Tibial nerve (tissue), 4 donors: ENCODE results near the gene JPH2. TPM values are rescaled to one million over a fixed set of nuclear protein-coding genes. Genes with fewer than 3 reads are reported as not detected.

Source experiments
- DNase-seq, 2 donors: peaks; one replicate each; pipeline ENCODE4 v3.0.0-alpha.2; 2019; ENCODE audit warnings: low spot score in 2 of 2
- H3K27ac ChIP-seq, 4 donors: fragments of 200-600 bp; sonication (generic) in 3 of 4; one replicate each; pipeline ENCODE4 v1.5.1; 2017 to 2019; ENCODE audit warnings: mild to moderate bottlenecking in 1 of 4
- H3K27me3 ChIP-seq, 2 donors: fragments of 200-600 bp; sonication (generic) in 1 of 2; one replicate each; pipeline versions ENCODE4 v1.5.1 to v1.6.0; 2017 to 2019
- H3K36me3 ChIP-seq, 3 donors: fragments of 200-600 bp; sonication (generic); one replicate each; pipeline ENCODE4 v1.5.1; 2018 to 2019
- H3K4me1 ChIP-seq, 4 donors: fragments of 200-600 bp; sonication (generic) in 3 of 4; one replicate each; pipeline ENCODE4 v1.5.1; 2017 to 2019
- H3K4me3 ChIP-seq, 4 donors: fragments of 200-600 bp; sonication (generic) in 3 of 4; one replicate each; pipeline ENCODE4 v1.5.1; 2017 to 2019; ENCODE audit warnings: mild to moderate bottlenecking in 1 of 4, moderate library complexity in 1 of 4
- H3K9me3 ChIP-seq, 4 donors: fragments of 200-600 bp; sonication (generic) in 3 of 4; one replicate each; pipeline ENCODE4 v1.5.1; 2017 to 2019
- CTCF ChIP-seq, 5 experiments: fragments of 200-600 bp in 3 of 5; fragments of 450-650 bp in 2 of 5; sonication (generic) in 3 of 5; IDR thresholded peaks; one replicate each; pipeline ENCODE4 v1.5.1; 2016 to 2019; ENCODE audit warnings: antibody characterized with exemption in 5 of 5, mild to moderate bottlenecking in 3 of 5, moderate library complexity in 2 of 5
- EP300 ChIP-seq, 2 donors: sonication (generic); formaldehyde crosslinking; IDR thresholded peaks; one replicate each; pipeline ENCODE4 v1.6.1; 2017; ENCODE audit warnings: antibody characterized with exemption in 2 of 2, mild to moderate bottlenecking in 1 of 2
- POLR2A ChIP-seq, 2 donors: fragments of 450-650 bp; IDR thresholded peaks; one replicate each; pipeline ENCODE4 v1.6.1; 2017; ENCODE audit warnings: antibody characterized with exemption in 2 of 2, mild to moderate bottlenecking in 2 of 2, moderate library complexity in 2 of 2
- WGBS, 2 donors: methylation state at CpG; one replicate each; pipeline ENCODE4 v1.1.5; 2018; 5-methylcytosine and 5-hydroxymethylcytosine counted together
- total RNA-seq, 4 donors: library from RNA; depleted of rRNA; stranded (reverse); fragments of >200 nt; gene quantifications; one replicate each; pipeline ENCODE4 v1.1.0, GENCODE V29; 2016

The JPH2 gene
- total RNA-seq, 4 donors from 2014 or later = 3.1 to 6.3 (median 5.3) TPM

GRCh38 chr20:44182863-44183262, 4.1 kb downstream of the JPH2 start:
- TF ChIP-seq EP300 (IDR thresholded peaks at IDR 0.05) = no peak
- no peak for TF ChIP-seq POLR2A (IDR thresholded peaks at IDR 0.05)
- TF ChIP-seq CTCF (IDR thresholded peaks at IDR 0.05) = no peak
- WGBS, 2 donors = 73 to 92% methylated on average over 3 of the region's 3 CpGs
- no peaks in the 10 kb centered on the region for H3K9me3 ChIP-seq
- H3K27me3 ChIP-seq = peaks cover 0 to 28% of the 10 kb centered on the region in 2 donors
- H3K4me3 ChIP-seq = no peak overlapping the region
- no peak for DNase-seq
- peaks cover 0 to 15% (median 7%) of the 10 kb centered on the region in 4 donors for H3K4me1 ChIP-seq
- H3K36me3 ChIP-seq = no peaks in the 10 kb centered on the region
- no peak overlapping the region for H3K27ac ChIP-seq

- Histone ChIP-seq H3K36me3 (no peaks in the 10 kb centered on the region), H3K9me3 (no peaks in the 10 kb centered on the region), H3K27ac (no peak overlapping the region), H3K4me1 (peaks cover 0 to 9% (median 3%) of the 10 kb centered on the region in 4 donors), H3K27me3 (peaks cover 0 to 22% of the 10 kb centered on the region in 2 donors), H3K4me3 (no peak overlapping the region)
- WGBS, 2 donors = 53 to 56% methylated on average over 12 to 13 of the region's 13 CpGs
- no peak for DNase-seq
- TF ChIP-seq CTCF (IDR thresholded peaks at IDR 0.05) (no peak), POLR2A (IDR thresholded peaks at IDR 0.05) (no peak), EP300 (IDR thresholded peaks at IDR 0.05) (no peak)
These were observed 4.7 kb downstream of the JPH2 start for GRCh38 chr20:44182135-44182765.

GRCh38 chr20:44181611-44182010, 5.4 kb downstream of the JPH2 start:
- DNase-seq = no peak

GRCh38 chr20:44180814-44181213, 6.2 kb downstream of the JPH2 start:
- H3K27ac ChIP-seq = no peak overlapping the region
- DNase-seq = no peak
- peaks cover 0 to 9% of the 10 kb centered on the region in 2 donors for H3K27me3 ChIP-seq
- no peaks in the 10 kb centered on the region for H3K4me1 ChIP-seq
- no peak for TF ChIP-seq EP300 (IDR thresholded peaks at IDR 0.05)
- TF ChIP-seq CTCF (IDR thresholded peaks at IDR 0.05) = no peak
- no peak for TF ChIP-seq POLR2A (IDR thresholded peaks at IDR 0.05)
- no peak overlapping the region for H3K4me3 ChIP-seq
- H3K9me3 ChIP-seq = no peaks in the 10 kb centered on the region
- whole genome bisulfite sequencing, 2 donors = 20 to 27% methylated on average over 9 of the region's 9 CpGs
- H3K36me3 ChIP-seq = no peaks in the 10 kb centered on the region

More at GRCh38 chr20:44181611-44182010, 5.4 kb downstream of the JPH2 start:
- no peak overlapping the region for H3K27ac ChIP-seq
- H3K4me1 ChIP-seq = peaks cover 0 to 2% (median under 1%) of the 10 kb centered on the region in 4 donors
- WGBS, 2 donors = 61 to 63% methylated on average over 11 of the region's 11 CpGs
- TF ChIP-seq CTCF (IDR thresholded peaks at IDR 0.05) (no peak), EP300 (IDR thresholded peaks at IDR 0.05) (no peak), POLR2A (IDR thresholded peaks at IDR 0.05) (no peak)
- H3K9me3 ChIP-seq = no peaks in the 10 kb centered on the region
- H3K36me3 ChIP-seq = no peaks in the 10 kb centered on the region
- peaks cover 0 to 17% of the 10 kb centered on the region in 2 donors for H3K27me3 ChIP-seq
- H3K4me3 ChIP-seq = no peak overlapping the region

GRCh38 chr20:44176833-44177534, 10.0 kb downstream of the JPH2 start:
- DNase-seq = no peak

More at GRCh38 chr20:44176833-44177534, 10.0 kb downstream of the JPH2 start:
- TF ChIP-seq EP300 (IDR thresholded peaks at IDR 0.05) (no peak), CTCF (IDR thresholded peaks at IDR 0.05) (no peak), POLR2A (IDR thresholded peaks at IDR 0.05) (no peak)
- 49 to 60% methylated on average over 14 of the region's 14 CpGs for WGBS, 2 donors
- H3K9me3 ChIP-seq = no peaks in the 10 kb centered on the region
- H3K4me3 ChIP-seq = no peak overlapping the region
- no peak overlapping the region for H3K27ac ChIP-seq
- no peaks in the 10 kb centered on the region for H3K36me3 ChIP-seq
- peaks cover 0 to 8% of the 10 kb centered on the region in 2 donors for H3K27me3 ChIP-seq
- H3K4me1 ChIP-seq = no peaks in the 10 kb centered on the region
